Left ventricle myocardium inferior (tissue), 1 donor: Measurements from ENCODE around the gene DPYSL4. TPM values are rescaled to one million over a fixed set of nuclear protein-coding genes. Genes with fewer than 3 reads are reported as not detected.

ENCODE experiments used
- DNase-seq: peaks from one replicate; pipeline ENCODE4 v3.0.0-alpha.2; 2020
- H3K27ac ChIP-seq: fragments of 200-600 bp; replicated peaks from 2 replicates; pipeline ENCODE4 v1.8.0; 2021
- H3K27me3 ChIP-seq: fragments of 200-600 bp; 2 replicates; pipeline ENCODE4 v1.8.0; 2021; ENCODE audit warnings: low read depth
- H3K36me3 ChIP-seq: fragments of 200-600 bp; 2 replicates; pipeline ENCODE4 v1.8.0; 2021
- H3K4me1 ChIP-seq: fragments of 200-600 bp; 2 replicates; pipeline ENCODE4 v1.8.0; 2021
- H3K4me3 ChIP-seq: fragments of 200-600 bp; 2 replicates; pipeline ENCODE4 v1.8.0; 2021; ENCODE audit warnings: mild to moderate bottlenecking, moderate library complexity
- H3K9me3 ChIP-seq: fragments of 200-600 bp; replicated peaks from 2 replicates; pipeline ENCODE4 v1.8.0; 2021
- CTCF ChIP-seq: fragments of 200-600 bp; IDR thresholded peaks from 2 replicates; pipeline ENCODE4 v1.8.0; 2021; ENCODE audit warnings: antibody characterized with exemption, mild to moderate bottlenecking, borderline replicate concordance
- intact Hi-C: fragments of 100-400 bp; cut with micrococcal nuclease; formaldehyde crosslinking; loops from one replicate; pipeline ENCODE4 v1.11.0; 2022
- long read RNA-seq: library from polyadenylated mRNA; unstranded; transcript quantifications from one replicate; pipeline ENCODE4 v2.0.0, GENCODE V29; 2021
- total RNA-seq: library from RNA; stranded (reverse); fragmentation: NEBNext Ultra II Directional; extraction: Animal tissue kit (Norgen Biotek cat#: 25700); gene quantifications from one replicate; pipeline ENCODE4 v1.2.1, GENCODE V29; 2021
- donor health status: DM: no; HTN: yes; CAD: no; lungs with severe emphysema.

The DPYSL4 gene
- total RNA-seq = 42.8 TPM
- long read RNA-seq, transcript DPYSL4-201 (14 exons, 2,729 nt) = major isoform, 43 of 83 reads
- long read RNA-seq, partial matches to known transcripts = 31 of 83 reads
- long read RNA-seq, other reads (novel, unspliced or antisense) = 7 of 83 reads

DNA sequence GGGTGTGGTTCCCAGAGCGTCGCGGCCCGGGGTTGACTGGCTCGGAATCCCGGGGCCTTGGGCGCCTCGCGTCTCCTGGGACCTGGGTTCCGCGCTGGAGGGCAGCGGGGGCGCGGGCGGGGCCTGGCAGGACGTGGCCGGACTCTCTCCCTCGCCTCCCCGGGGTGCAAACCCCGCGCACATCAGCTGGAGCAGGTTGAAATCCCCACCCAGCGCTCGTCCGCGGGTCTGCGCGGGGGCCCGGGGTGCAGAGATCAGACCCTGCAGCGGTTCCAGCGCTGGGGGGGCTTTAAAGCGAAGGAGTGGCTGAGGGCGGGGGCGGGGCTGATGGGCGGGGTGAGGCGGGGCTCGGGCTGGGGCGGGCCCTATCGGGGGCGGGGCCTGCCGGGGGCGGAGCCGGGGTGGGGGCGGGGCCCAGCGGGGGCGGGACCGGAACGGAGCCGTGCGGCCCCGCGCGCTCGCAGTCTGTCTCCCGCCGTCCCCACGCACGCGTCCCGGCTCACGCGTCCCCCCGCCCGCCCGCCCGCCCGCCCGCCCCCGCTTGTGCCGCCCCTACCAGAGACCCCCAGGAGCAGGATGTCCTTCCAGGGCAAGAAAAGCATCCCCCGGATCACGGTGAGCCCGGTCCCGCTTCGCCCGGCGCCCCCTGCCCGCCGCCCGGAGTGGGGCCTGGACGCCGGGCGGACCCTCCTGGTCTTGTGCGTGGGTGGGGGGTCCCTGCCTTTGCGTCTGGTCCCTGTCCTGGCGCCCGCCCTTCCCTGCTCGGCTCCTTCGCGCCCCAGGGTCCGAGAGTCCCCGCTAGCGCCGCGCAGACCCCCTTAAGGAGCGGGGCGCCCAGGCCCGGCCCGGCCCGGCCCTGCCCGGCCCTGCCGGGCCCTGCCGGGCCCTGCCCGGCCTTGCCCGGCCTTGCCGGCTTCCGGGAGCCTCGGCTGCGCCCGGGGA, at the start of gene DPYSL4:
TSS of gene DPYSL4 (plus strand) at position 461 of the 942 bp plus-strand sequence. CDS start at position 577, 116 bp downstream.
- Histone ChIP-seq H3K27me3 (peaks cover 36% of the 10 kb centered on the region), H3K4me3 (peak within 1 kb of the TSS; percentile 73), H3K36me3 (no peaks in the 10 kb centered on the region), H3K27ac (no peak within 1 kb of the TSS), H3K9me3 (no peaks in the 10 kb centered on the region), H3K4me1 (peaks cover 51% of the 10 kb centered on the region)
- DNase-seq = no peak
- no peak for TF ChIP-seq CTCF
- intact Hi-C loops = no loop called here

- Histone ChIP-seq H3K4me1 (peaks cover 3% of the 10 kb centered on the region), H3K27ac (no peak overlapping the region), H3K36me3 (no peaks in the 10 kb centered on the region), H3K27me3 (peaks cover 16% of the 10 kb centered on the region), H3K9me3 (no peaks in the 10 kb centered on the region), H3K4me3 (no peak overlapping the region)
- peak; percentile 5 for DNase-seq
- intact Hi-C loops = no loop called here
- TF ChIP-seq CTCF = no peak
Observed at GRCh38 chr10:132137111-132138072, 49.4 kb upstream of the DPYSL4 start.

DNA sequence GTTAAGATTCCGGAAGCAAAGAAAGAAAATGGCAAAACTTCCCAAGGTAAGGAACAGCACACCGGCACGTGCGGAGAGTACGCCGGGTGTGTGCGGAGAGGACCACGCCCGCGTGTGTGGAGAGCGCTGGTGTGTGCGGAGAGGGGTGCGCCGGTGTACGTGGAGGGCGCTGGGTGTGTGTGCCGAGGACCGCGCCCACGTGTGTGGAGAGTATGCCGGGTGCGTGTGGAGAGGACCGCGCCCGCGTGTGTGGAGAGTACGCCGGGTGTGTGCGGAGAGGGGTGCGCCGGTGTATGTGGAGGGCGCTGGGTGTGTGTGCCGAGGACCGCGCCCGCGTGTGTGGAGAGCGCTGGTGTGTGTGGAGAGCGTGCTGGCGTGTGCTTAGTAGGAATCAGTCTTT, 48.6 kb upstream of the DPYSL4 start:
- Histone ChIP-seq H3K27ac (no peak overlapping the region), H3K9me3 (no peaks in the 10 kb centered on the region), H3K27me3 (peaks cover 19% of the 10 kb centered on the region), H3K4me1 (peaks cover 10% of the 10 kb centered on the region), H3K4me3 (no peak overlapping the region), H3K36me3 (no peaks in the 10 kb centered on the region)
- peak; percentile 3 for DNase-seq
- no peak for TF ChIP-seq CTCF
- intact Hi-C loops = no loop called here

- intact Hi-C loops = no loop called here
- TF ChIP-seq CTCF = no peak
- no peak overlapping the region for H3K4me3 ChIP-seq
- H3K9me3 ChIP-seq = no peaks in the 10 kb centered on the region
- peak; percentile 6 for DNase-seq
- peaks cover 19% of the 10 kb centered on the region for H3K27me3 ChIP-seq
- H3K4me1 ChIP-seq = peaks cover 10% of the 10 kb centered on the region
- no peaks in the 10 kb centered on the region for H3K36me3 ChIP-seq
- no peak overlapping the region for H3K27ac ChIP-seq
Observed at GRCh38 chr10:132138596-132138995, 48.2 kb upstream of the DPYSL4 start.

- no peak overlapping the region for H3K4me3 ChIP-seq
- H3K27ac ChIP-seq = no peak overlapping the region
- H3K9me3 ChIP-seq = no peaks in the 10 kb centered on the region
- TF ChIP-seq CTCF = no peak
- no peaks in the 10 kb centered on the region for H3K36me3 ChIP-seq
- peaks cover 19% of the 10 kb centered on the region for H3K27me3 ChIP-seq
- H3K4me1 ChIP-seq = peaks cover 10% of the 10 kb centered on the region
- intact Hi-C loops = no loop called here
- DNase-seq = peak; percentile 8
Observed at GRCh38 chr10:132139526-132139925, 47.2 kb upstream of the DPYSL4 start.
